HG03060 (cell line): Measurements from ENCODE around the gene ANKRD44.
"Not testable (repeated sequence)": the region's sequence is repeated elsewhere in the genome, so short reads cannot be mapped to it uniquely, and the experiment has no call there.

ENCODE experiments used
- ATAC-seq: cut with Tn5 transposase; IDR thresholded peaks from one replicate; pipeline ENCODE4 v1.9.1; 2021; ENCODE audit warnings: low read depth, moderate number of reproducible peaks; ENCODE audit not compliant: unreplicated experiment

The ANKRD44 gene

GRCh38 chr2:197294260-197294659, 16.3 kb downstream of the ANKRD44 start:
- no peak for ATAC-seq

- ATAC-seq = no peak
These were observed 17.1 kb downstream of the ANKRD44 start for GRCh38 chr2:197293252-197294007.

- ATAC-seq = no peak
These were observed 18.0 kb downstream of the ANKRD44 start for GRCh38 chr2:197292619-197293018.

GRCh38 chr2:197287596-197287932, 23.0 kb downstream of the ANKRD44 start:
- ATAC-seq = not testable (repeated sequence)

- ATAC-seq = peak; percentile 90
These were observed 23.6 kb downstream of the ANKRD44 start for GRCh38 chr2:197286805-197287595.

GRCh38 chr2:197285361-197285760, 25.2 kb downstream of the ANKRD44 start:
- no peak for ATAC-seq

- ATAC-seq = no peak
These were observed 25.6 kb downstream of the ANKRD44 start for GRCh38 chr2:197284956-197285355.

GRCh38 chr2:197281421-197281820, 29.2 kb downstream of the ANKRD44 start:
- no peak for ATAC-seq

- ATAC-seq = no peak
These were observed 30.4 kb downstream of the ANKRD44 start for GRCh38 chr2:197280015-197280702.

- no peak for ATAC-seq
These were observed 31.5 kb downstream of the ANKRD44 start for GRCh38 chr2:197278799-197279763.

- no peak for ATAC-seq
These were observed 32.8 kb downstream of the ANKRD44 start for GRCh38 chr2:197277794-197278193.

GRCh38 chr2:197276156-197276555, 34.4 kb downstream of the ANKRD44 start:
- no peak for ATAC-seq

GRCh38 chr2:197274937-197275336, 35.6 kb downstream of the ANKRD44 start:
- ATAC-seq = no peak

GRCh38 chr2:197274349-197274748, 36.2 kb downstream of the ANKRD44 start:
- no peak for ATAC-seq

GRCh38 chr2:197273485-197273884, 37.1 kb downstream of the ANKRD44 start:
- no peak for ATAC-seq

- no peak for ATAC-seq
These were observed 40.0 kb downstream of the ANKRD44 start for GRCh38 chr2:197270601-197271000.

- ATAC-seq = no peak
These were observed 40.8 kb downstream of the ANKRD44 start for GRCh38 chr2:197269815-197270214.

GRCh38 chr2:197268786-197269584, 41.6 kb downstream of the ANKRD44 start:
- no peak for ATAC-seq

GRCh38 chr2:197266477-197266876, 44.1 kb downstream of the ANKRD44 start:
- no peak for ATAC-seq
